Tongue (tissue), 2 donors: ENCODE measurements around the gene ADAMTS18. TPM values are rescaled to one million over a fixed set of nuclear protein-coding genes. Genes with fewer than 3 reads are reported as not detected.

Source experiments
- DNase-seq: peaks from one replicate; pipeline ENCODE4 v3.0.0-alpha.2; 2015
- total RNA-seq: library from RNA; depleted of rRNA; stranded (reverse); fragments of >200 nt; gene quantifications from one replicate; pipeline ENCODE4 v1.2.3, GENCODE V29; 2014

The ADAMTS18 gene
- total RNA-seq, 1 donor from 2014 or later: 9.2 TPM

DNA sequence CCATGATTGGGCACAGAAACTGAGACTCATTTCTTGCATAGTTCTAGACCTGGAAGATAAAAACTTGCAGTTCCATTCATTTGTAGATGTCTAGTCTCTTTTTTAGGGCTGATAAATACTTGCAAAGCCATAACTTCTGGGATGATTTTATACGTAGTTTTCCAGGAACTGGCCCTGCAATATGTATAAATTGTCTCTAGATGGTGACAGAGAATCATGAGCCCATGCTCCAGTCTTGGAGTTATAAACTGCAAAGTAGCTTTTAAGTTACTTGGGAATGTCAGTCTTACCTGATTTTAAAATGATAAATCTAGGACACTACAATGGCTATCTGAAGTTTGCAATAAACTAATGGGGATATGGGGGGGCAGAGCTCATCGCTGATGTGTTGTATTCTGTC is 3.0 kb upstream of the ADAMTS18 start:
- DNase-seq: no peak

GRCh38 chr16:77435272-77435820 is 512 bp upstream of the ADAMTS18 start:
- DNase-seq: peak; percentile 19

GRCh38 chr16:77434022-77434529 is 758 bp downstream of the ADAMTS18 start:
- no peak for DNase-seq

GRCh38 chr16:77433146-77433545 is 1.7 kb downstream of the ADAMTS18 start:
- no peak for DNase-seq

DNA sequence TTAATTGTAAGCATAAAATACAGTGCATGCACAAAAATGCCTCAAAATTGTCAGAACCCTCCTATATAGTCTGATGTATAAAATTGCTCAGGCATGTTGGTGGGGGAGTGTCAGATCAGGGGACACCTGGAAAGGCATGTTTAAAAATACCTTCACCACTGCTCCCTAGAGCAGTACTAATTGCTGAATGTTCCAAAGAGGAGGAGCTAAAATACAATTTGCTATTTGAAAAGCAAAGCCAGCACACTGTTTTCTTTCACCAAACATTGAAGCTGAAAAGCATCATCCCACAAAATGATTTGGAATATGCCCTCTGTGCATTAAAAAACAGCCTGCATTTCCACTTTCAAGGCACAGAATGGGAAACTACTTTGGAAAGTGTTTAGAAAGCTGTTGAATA is 2.6 kb downstream of the ADAMTS18 start:
- DNase-seq: no peak

DNA sequence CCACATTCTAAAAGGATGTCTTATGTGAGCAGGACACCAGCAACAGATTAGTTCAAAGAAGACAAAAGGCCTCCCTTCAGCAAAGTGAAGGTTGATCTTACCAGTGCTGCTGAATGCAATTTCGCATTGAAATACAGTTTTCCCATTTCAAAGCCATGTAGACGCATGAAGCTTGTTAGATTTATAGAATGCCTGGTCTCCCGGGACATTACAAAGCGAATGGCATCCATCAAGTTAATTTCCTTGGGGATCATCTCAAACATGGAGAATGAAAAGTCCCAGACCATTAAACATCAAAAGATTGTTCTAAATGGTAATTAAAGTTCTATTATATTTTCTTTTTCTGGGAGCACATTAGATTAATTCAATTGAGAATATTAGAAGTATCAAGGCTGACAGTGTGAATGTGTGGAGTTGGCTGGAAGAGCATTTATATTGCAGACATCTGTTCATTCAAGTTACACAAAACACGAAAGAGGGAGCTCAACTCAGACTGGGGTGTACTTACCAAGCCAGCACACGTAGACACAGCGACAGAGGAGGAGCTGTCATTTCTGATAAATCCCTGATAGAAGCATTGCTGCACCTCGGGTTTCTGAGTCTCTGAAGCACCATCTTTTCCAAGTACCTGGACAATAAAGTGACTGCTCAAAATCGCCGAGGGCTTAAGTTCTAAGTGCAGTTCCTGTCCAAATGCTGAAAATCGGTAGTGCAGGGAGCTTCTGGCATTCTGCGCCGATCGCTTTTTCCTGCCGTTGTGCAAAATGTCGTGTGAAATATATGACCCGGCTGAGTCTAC is 3.8 kb downstream of the ADAMTS18 start:
- DNase-seq: peak; percentile 18

DNA sequence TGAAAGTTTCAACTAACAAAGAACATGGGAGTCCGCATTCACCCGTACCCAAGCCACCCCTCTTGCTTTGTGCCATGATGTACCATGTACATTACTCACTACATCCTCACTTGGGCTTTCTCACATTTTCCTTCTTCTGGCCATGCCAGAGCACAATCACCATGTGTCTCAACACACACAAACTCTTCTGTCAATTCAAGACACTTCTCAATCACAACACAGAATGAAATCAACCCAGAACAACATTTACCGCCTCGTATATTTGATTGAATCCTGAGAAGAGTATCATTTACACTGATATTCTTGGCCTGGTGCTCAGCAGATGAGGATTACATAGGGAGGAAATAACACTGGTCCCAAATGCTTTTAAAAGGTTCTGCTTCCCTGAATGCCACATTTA is 4.5 kb downstream of the ADAMTS18 start:
- DNase-seq: no peak

GRCh38 chr16:77424871-77425604 is 9.8 kb downstream of the ADAMTS18 start:
- no peak for DNase-seq

GRCh38 chr16:77422196-77422784 is 12.5 kb downstream of the ADAMTS18 start:
- DNase-seq: no peak

- DNase-seq: no peak
Observed at GRCh38 chr16:77416939-77417480, 17.8 kb downstream of the ADAMTS18 start.

DNA sequence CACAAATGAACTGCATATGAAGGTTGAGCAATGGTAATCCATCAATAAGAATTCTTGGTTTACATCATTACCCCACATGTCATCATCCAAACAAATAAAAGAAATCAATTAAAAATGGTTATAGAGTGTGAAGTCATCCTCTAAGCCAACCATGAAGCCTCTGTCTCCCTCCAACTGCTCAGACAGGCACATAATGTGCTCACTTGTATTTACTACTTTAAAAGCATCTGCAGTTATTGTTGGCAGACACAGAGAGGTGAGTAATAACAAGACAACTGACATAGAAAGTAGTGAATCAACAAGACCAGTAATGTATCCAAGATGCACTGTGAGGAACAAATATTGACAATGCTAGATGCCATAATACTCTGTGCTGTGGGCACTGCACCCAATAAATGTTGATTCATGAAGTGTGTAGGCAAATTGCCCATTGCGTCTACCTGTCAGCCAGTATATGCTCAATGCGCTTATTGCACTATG is 20.0 kb downstream of the ADAMTS18 start:
- DNase-seq: peak; percentile 14

GRCh38 chr16:77410449-77410848 is 24.4 kb downstream of the ADAMTS18 start:
- no peak for DNase-seq

DNA sequence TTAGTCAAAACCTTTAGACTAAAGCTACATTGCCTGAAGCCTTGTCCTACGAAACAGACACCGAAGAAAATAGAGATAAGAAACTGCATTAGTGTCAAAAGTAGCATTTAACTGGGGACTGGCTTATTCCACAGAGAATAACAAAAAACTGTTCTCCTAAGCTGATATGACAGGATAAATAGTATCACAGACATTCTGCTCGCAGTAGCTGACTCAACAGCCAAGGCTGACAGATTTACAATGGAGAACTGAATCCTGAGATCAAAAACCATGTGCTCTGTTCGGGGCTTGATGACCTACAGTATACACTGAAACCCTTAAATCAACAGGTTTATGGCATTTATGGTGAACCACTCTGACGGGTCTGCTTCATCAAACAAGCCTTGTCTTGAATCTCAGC is 25.5 kb downstream of the ADAMTS18 start:
- DNase-seq: peak; percentile 36

GRCh38 chr16:77408607-77409006 is 26.2 kb downstream of the ADAMTS18 start:
- DNase-seq: no peak

- no peak for DNase-seq
Observed at GRCh38 chr16:77406680-77407079, 28.2 kb downstream of the ADAMTS18 start.

DNA sequence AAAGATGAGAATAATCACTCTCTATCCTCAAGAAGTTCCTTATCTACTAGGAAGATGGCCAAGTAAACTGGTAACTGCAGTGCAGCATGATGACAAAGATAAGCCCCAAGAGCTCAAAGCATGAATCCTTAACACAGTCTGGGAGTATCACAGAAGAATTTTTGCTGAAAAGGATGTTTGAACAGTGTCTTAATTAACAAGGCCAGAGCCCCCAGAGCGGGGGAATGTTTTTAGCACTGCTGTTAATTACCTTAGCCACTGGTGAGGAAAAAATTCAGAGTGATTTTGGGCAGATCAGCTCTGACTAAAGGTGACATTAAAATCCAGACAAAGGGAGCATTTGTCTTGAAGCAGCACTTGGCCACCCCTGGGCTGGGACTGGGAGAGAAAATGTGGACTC is 30.1 kb downstream of the ADAMTS18 start:
- DNase-seq: no peak

DNA sequence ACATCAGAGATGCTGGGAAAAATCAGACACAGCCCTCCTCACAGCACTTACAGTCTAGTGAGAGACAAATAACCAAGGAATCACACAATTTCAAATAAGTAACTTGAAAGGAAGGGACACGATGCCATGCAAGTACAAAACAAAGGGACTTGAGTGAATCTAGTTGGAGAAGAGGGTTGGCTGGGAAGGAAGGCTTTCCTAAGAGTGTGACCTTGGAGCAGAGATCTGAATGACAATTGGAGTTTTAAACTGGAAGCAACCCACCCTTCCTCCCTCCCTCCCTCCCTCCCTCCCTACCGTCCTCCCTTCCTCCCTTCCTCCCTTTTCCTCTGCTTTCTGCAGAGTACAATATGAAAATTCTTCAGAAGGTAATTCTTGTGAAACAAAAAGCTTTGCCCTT is 31.1 kb downstream of the ADAMTS18 start:
- no peak for DNase-seq

DNA sequence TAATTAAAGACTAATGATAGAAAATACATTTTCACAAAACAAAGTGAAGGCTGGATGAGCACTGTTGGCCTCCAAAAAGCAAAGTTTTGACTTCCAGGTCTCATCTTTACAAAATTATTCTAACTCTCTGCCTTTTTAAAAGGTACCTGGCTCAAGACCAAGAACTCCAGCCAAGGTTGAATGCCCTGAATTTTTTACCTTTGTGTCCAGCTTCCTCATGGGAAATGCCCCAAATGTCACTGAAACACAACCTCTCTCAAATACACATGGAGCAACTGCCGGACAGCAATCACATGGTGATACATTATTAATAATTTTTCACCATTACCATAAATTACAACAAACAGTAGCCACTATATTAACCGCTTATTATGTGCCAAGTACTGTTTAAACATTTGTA is 32.2 kb downstream of the ADAMTS18 start:
- no peak for DNase-seq

DNA sequence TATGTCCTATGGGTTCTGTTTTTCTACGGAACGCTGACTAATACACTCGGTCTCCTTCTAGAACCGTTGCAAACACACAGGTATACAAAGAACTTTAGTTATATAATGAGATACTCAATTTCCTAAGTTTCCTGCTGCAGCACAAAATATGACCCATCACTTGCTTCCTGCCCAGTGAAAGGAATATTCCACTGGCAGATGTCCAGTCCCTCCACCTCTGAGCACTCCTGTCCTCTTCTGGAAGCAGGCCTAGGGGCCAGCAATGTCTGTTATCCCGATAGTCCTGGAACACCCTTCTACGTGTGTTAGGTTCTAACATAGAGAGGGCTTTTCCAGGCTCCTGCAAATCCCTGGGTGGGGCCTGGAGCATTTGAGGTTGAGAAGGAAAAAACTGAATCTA is 32.7 kb downstream of the ADAMTS18 start:
- no peak for DNase-seq

GRCh38 chr16:77399546-77399945 is 35.3 kb downstream of the ADAMTS18 start:
- DNase-seq: no peak

GRCh38 chr16:77399066-77399465 is 35.8 kb downstream of the ADAMTS18 start:
- DNase-seq: no peak

DNA sequence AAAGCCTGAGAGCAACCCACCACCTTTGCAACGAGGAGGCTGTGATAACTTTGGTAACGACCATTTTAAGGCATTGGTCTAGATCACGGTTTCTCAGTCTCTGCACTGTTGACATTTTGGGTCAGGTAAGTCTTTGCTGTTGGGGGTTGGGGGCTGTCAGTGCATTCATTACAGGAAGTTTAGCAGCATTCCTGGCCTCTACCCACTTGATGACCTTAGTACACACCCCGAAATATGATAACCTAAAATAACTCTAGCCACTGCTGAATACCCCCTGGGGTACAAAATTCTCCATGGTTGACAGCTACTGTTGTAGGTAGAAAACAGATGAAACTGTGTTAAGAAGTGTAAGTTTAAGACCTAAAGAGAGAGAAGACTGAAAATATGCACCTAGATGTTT is 36.3 kb downstream of the ADAMTS18 start:
- DNase-seq: no peak
